Keratinocyte (primary cell): ENCODE results near the gene ITGB5. TPM values are rescaled to one million over a fixed set of nuclear protein-coding genes. Genes with fewer than 3 reads are reported as not detected.

Source experiments
- DNase-seq: peaks from one replicate; pipeline ENCODE4 v3.0.0-alpha.2; 2011; ENCODE audit warnings: low read depth, missing footprints, low spot score
- FAIRE-seq: peaks from 2 replicates; lab custom pipeline; 2011; peaks lifted over from hg19 to GRCh38; lab: Jason Lieb, UNC
- H2AFZ ChIP-seq: 2 replicates; pipeline ENCODE4 v1.6.0; 2012; ENCODE audit warnings: low read length, control low read depth, inconsistent platforms; ENCODE audit not compliant: control insufficient read depth
- H3K27ac ChIP-seq: 2 replicates; pipeline ENCODE4 v1.5.1; 2011; ENCODE audit warnings: low read length; ENCODE audit not compliant: control insufficient read depth, insufficient read depth
- H3K27me3 ChIP-seq: 3 replicates; pipeline ENCODE4 v1.6.0; 2011; ENCODE audit warnings: low read length; ENCODE audit not compliant: control insufficient read depth, insufficient read depth; ENCODE audit errors: extremely low read depth
- H3K36me3 ChIP-seq, 2 experiments: 2 replicates in 1 of 2; 3 replicates in 1 of 2; pipeline ENCODE4 v1.5.1; 2011; ENCODE audit warnings: low read length in 2 of 2, mild to moderate bottlenecking in 1 of 2; ENCODE audit not compliant: control insufficient read depth in 2 of 2, insufficient read depth in 2 of 2; ENCODE audit errors: extremely low read depth in 1 of 2
- H3K4me1 ChIP-seq: 3 replicates; pipeline ENCODE4 v1.5.1; 2011; ENCODE audit warnings: low read length; ENCODE audit not compliant: control insufficient read depth, insufficient read depth; ENCODE audit errors: extremely low read depth
- H3K4me2 ChIP-seq: 3 replicates; pipeline ENCODE4 v1.6.0; 2011; ENCODE audit warnings: low read depth, low read length; ENCODE audit not compliant: control insufficient read depth, insufficient read depth; ENCODE audit errors: extremely low read depth
- H3K4me3 ChIP-seq, 3 experiments: fragments of 200-600 bp in 1 of 3; sonication (generic) in 1 of 3; 2 replicates in 2 of 3; 3 replicates in 1 of 3; pipeline ENCODE4 v1.5.1; 2011 to 2016; ENCODE audit warnings: low read length in 3 of 3, mild to moderate bottlenecking in 3 of 3, control low read depth in 2 of 3, inconsistent platforms in 1 of 3, low read depth in 1 of 3, mixed read lengths in 1 of 3, mixed run types in 1 of 3, moderate library complexity in 1 of 3; ENCODE audit not compliant: control insufficient read depth in 2 of 3, insufficient read depth in 2 of 3; ENCODE audit errors: extremely low read depth in 1 of 3
- H3K79me2 ChIP-seq: 2 replicates; pipeline ENCODE4 v1.6.0; 2012; ENCODE audit warnings: low read length; ENCODE audit not compliant: control insufficient read depth, insufficient read depth
- H3K9ac ChIP-seq: 3 replicates; pipeline ENCODE4 v1.6.0; 2011; ENCODE audit warnings: low read length; ENCODE audit not compliant: control insufficient read depth, insufficient read depth; ENCODE audit errors: extremely low read depth
- H3K9me1 ChIP-seq: 3 replicates; pipeline ENCODE4 v1.6.0; 2011; ENCODE audit warnings: low read length; ENCODE audit not compliant: control insufficient read depth, insufficient read depth; ENCODE audit errors: extremely low read depth
- H3K9me3 ChIP-seq: 2 replicates; pipeline ENCODE4 v1.5.1; 2012; ENCODE audit warnings: low read depth, low read length; ENCODE audit not compliant: control insufficient read depth
- H4K20me1 ChIP-seq: 3 replicates; pipeline ENCODE4 v1.6.0; 2011; ENCODE audit warnings: low read length; ENCODE audit not compliant: control insufficient read depth, insufficient read depth; ENCODE audit errors: extremely low read depth
- CTCF ChIP-seq, 3 experiments: IDR thresholded peaks in 1 of 3; conservative IDR thresholded peaks in 1 of 3; optimal IDR thresholded peaks in 1 of 3; 2 replicates in 2 of 3; 3 replicates in 1 of 3; pipeline versions ENCODE3 to v1.5.1; 2011; ENCODE audit warnings: low read length in 3 of 3, mild to moderate bottlenecking in 3 of 3, moderate library complexity in 2 of 3, control low read depth in 1 of 3, inconsistent platforms in 1 of 3; ENCODE audit not compliant: insufficient read depth in 2 of 3; ENCODE audit errors: extremely low read depth in 1 of 3
- EZH2 ChIP-seq: IDR thresholded peaks from one replicate; pipeline ENCODE4 v1.6.1; 2012; ENCODE audit warnings: inconsistent platforms, mild to moderate bottlenecking, low read length, moderate library complexity
- dilution Hi-C: fragments of 300-500 bp; cut with MboI; formaldehyde crosslinking; loops from one replicate; pipeline ENCODE4 v1.7.0; 2020; ENCODE audit warnings: low sequenced_read_pairs; ENCODE audit not compliant: extremely low pct_ligation_motif_present
- polyA plus RNA-seq, 5 experiments: library from polyadenylated mRNA; depleted of rRNA in 3 of 5; stranded (reverse) in 3 of 5; stranded (forward) in 1 of 5; unstranded in 1 of 5; fragments of >200 nt; gene quantifications; 1 replicate in 1 of 5; 2 replicates in 3 of 5; 3 replicates in 1 of 5; pipeline versions ENCODE4 v1.2.1 to v1.2.3, GENCODE V29; 2011 to 2012; ENCODE audit warnings: missing spikeins in 2 of 5, low read depth in 1 of 5, low replicate concordance in 1 of 5

Gene ITGB5
- polyA plus RNA-seq, 1 donor (not counting 4 experiments of a cell fraction or from before 2014, with no cell fraction given): 136 TPM

GRCh38 chr3:124846189-124846588 lies 41.0 kb downstream of the ITGB5 start:
- no peak overlapping the region for H3K4me2 ChIP-seq
- FAIRE-seq: no peak
- dilution Hi-C loops: no loop called here

GRCh38 chr3:124845406-124845805 lies 41.8 kb downstream of the ITGB5 start:
- Histone ChIP-seq H3K27me3 (no peaks in the 10 kb centered on the region), H3K9me1 (peaks cover 4% of the 10 kb centered on the region), H3K9me3 (no peaks in the 10 kb centered on the region), H3K27ac (peak overlapping the region; percentile 62), H3K9ac (peak overlapping the region; percentile 46), H3K79me2 (peaks cover 16% of the 10 kb centered on the region), H3K4me1 (peaks cover 25% of the 10 kb centered on the region), H3K4me2 (peak overlapping the region; percentile 28), H3K36me3 (peaks cover 16 to 33% of the 10 kb centered on the region in 2 experiments), H3K4me3 (no peak overlapping the region), H4K20me1 (no peaks in the 10 kb centered on the region), H2AFZ (peak overlapping the region; percentile 19)
- peak; percentile 65 for DNase-seq
- dilution Hi-C loops: no loop called here
- no peak for TF ChIP-seq CTCF (optimal IDR thresholded peaks at IDR 0.05 in 1 of 3, IDR thresholded peaks at IDR 0.05 in 1 of 3, conservative IDR thresholded peaks at IDR 0.05 in 1 of 3; ENCODE audit: extremely low read depth in 1 of 3, insufficient read depth in 2 of 3, low read length in 3 of 3)
- TF ChIP-seq EZH2: no peak
- FAIRE-seq: peak; percentile 98

More at GRCh38 chr3:124846189-124846588, 41.0 kb downstream of the ITGB5 start:
- DNase-seq: no peak
- peaks cover 4% of the 10 kb centered on the region for H3K9me1 ChIP-seq
- TF ChIP-seq EZH2 (no peak), CTCF (optimal IDR thresholded peaks at IDR 0.05 in 1 of 3, IDR thresholded peaks at IDR 0.05 in 1 of 3, conservative IDR thresholded peaks at IDR 0.05 in 1 of 3; ENCODE audit: extremely low read depth in 1 of 3, insufficient read depth in 2 of 3, low read length in 3 of 3) (no peak)
- no peak overlapping the region for H2AFZ ChIP-seq
- H4K20me1 ChIP-seq: no peaks in the 10 kb centered on the region
- no peaks in the 10 kb centered on the region for H3K9me3 ChIP-seq
- peaks cover 32% of the 10 kb centered on the region for H3K4me1 ChIP-seq
- H3K27ac ChIP-seq: peak overlapping the region; percentile 62
- H3K27me3 ChIP-seq: no peaks in the 10 kb centered on the region
- peaks cover 16% of the 10 kb centered on the region for H3K79me2 ChIP-seq
- H3K36me3 ChIP-seq: peaks cover 13 to 29% of the 10 kb centered on the region in 2 experiments
- no peak overlapping the region for H3K9ac ChIP-seq
- no peak overlapping the region for H3K4me3 ChIP-seq
